OCI-LY7 (cell line): ENCODE measurements around the gene HRAS.

Source experiments
- CTCF ChIP-seq: fragments of 200-600 bp; sonication (generic); conservative IDR thresholded peaks from 2 replicates; pipeline ENCODE4 v1.5.1; 2014; ENCODE audit warnings: mild to moderate bottlenecking, antibody characterized with exemption, low read length, moderate library complexity, mixed read lengths
- EZH2phosphoT487 ChIP-seq: fragments of 200-600 bp; sonication (generic); IDR thresholded peaks from 2 replicates; pipeline ENCODE4 v1.6.1; 2018; ENCODE audit warnings: low read depth, borderline replicate concordance, mild to moderate bottlenecking, mixed run types, antibody characterized with exemption, low read length, moderate library complexity, mixed read lengths

- TF ChIP-seq CTCF (no peak), EZH2phosphoT487 (no peak)
Observed at GRCh38 chr11:491358-491757, 44.0 kb downstream of the HRAS start.
